PC-3 (cell line): ENCODE measurements around the gene RFESD.
"Not testable (repeated sequence)": the region's sequence is repeated elsewhere in the genome, so short reads cannot be mapped to it uniquely, and the experiment has no call there.

ENCODE experiments used
- CTCF ChIP-seq: fragments of 300-600 bp; sonication (generic); conservative IDR thresholded peaks from 2 replicates; pipeline ENCODE4 v1.5.1; 2017; ENCODE audit warnings: antibody characterized with exemption, low read depth, mild to moderate bottlenecking, low read length
- EZH2 ChIP-seq: fragments of 300-600 bp; sonication (generic); IDR thresholded peaks from one replicate; pipeline ENCODE4 v1.6.1; 2017; ENCODE audit warnings: antibody characterized with exemption, mild to moderate bottlenecking, low read length; ENCODE audit not compliant: unreplicated experiment
- EZH2phosphoT487 ChIP-seq: fragments of 300-600 bp; sonication (generic); IDR thresholded peaks from 2 replicates; pipeline ENCODE4 v1.6.1; 2018; ENCODE audit warnings: mild to moderate bottlenecking, antibody characterized with exemption, low read length, borderline replicate concordance

GRCh38 chr5:95632942-95633341 lies 13.6 kb upstream of the RFESD start:
- TF ChIP-seq CTCF, EZH2, EZH2phosphoT487: not testable (repeated sequence)
